AG04449 (cell line): Measurements from ENCODE around the gene TRIO.
"Not testable (repeated sequence)": the region's sequence is repeated elsewhere in the genome, so short reads cannot be mapped to it uniquely, and the experiment has no call there.

Source experiments
- CTCF ChIA-PET: fragments of 350-600 bp; formaldehyde crosslinking; extraction: SDS; loops from one replicate; lab custom pipeline; 2021; ENCODE audit warnings: antibody characterized with exemption; lab: Yijun Ruan, JAX
- POLR2A ChIA-PET: fragments of 400-600, 350-600 bp; formaldehyde crosslinking; extraction: SDS; loops from one replicate; lab custom pipeline; 2020; ENCODE audit warnings: antibody characterized with exemption, inconsistent platforms; lab: Yijun Ruan, JAX
- DNase-seq: peaks from one replicate; pipeline ENCODE4 v3.0.0-alpha.2; 2010; ENCODE audit warnings: low read depth, low spot score
- H3K4me3 ChIP-seq: 2 replicates; pipeline ENCODE4 v1.5.1; 2011; ENCODE audit warnings: low read depth, mild to moderate bottlenecking, control low read depth, low read length
- TF ChIP-seq, protein P1 (sequence below): IDR thresholded peaks from one replicate; pipeline ENCODE4 v1.5.1; 2011; ENCODE audit warnings: mild to moderate bottlenecking, moderate library complexity, low read length, control low read depth, inconsistent platforms; ENCODE audit not compliant: insufficient read depth; ENCODE audit errors: missing control alignments

TRIO gene

DNA sequence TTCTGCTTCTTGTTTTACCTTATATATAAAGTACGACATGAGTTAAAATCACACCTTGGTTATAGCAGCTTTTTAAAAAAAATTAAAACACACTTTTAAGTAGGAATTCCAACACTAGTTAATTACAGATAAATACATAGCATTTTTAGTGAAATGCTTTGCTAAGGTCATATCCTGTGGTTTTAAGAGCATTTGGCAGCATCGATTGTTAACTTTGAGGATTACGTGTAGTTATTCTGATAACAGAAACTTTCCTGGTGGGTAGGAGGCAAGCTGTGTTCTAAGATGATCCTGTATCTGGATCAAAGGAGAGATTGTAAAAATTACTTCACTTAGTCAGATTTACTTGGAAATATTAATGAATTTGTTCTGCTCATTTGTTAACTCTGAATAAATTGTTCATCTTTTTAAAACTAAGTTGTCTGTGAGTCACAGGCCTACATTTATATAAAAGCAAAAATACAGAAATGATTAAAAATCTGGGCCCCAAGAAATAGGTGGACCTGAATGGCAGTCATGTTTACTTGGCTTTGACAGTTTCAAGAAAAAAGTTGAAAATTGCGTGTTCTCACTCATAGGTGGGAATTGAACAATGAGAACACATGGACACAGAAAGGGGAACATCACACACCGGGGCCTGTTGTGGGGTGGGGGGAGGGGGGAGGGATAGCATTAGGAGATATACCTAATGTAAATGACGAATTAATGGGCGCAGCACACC, 58.3 kb downstream of the TRIO start:
- no peak for DNase-seq
- POLR2A ChIA-PET: interaction anchor here (0.8 to 1.1 kb wide), 2 partner anchors 11 to 64 kb away, joined by 3 to 4 read pairs; no protein-coding TSS in a partner anchor
- TF ChIP-seq, protein P1, sequence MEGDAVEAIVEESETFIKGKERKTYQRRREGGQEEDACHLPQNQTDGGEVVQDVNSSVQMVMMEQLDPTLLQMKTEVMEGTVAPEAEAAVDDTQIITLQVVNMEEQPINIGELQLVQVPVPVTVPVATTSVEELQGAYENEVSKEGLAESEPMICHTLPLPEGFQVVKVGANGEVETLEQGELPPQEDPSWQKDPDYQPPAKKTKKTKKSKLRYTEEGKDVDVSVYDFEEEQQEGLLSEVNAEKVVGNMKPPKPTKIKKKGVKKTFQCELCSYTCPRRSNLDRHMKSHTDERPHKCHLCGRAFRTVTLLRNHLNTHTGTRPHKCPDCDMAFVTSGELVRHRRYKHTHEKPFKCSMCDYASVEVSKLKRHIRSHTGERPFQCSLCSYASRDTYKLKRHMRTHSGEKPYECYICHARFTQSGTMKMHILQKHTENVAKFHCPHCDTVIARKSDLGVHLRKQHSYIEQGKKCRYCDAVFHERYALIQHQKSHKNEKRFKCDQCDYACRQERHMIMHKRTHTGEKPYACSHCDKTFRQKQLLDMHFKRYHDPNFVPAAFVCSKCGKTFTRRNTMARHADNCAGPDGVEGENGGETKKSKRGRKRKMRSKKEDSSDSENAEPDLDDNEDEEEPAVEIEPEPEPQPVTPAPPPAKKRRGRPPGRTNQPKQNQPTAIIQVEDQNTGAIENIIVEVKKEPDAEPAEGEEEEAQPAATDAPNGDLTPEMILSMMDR: no peak
- H3K4me3 ChIP-seq: no peak overlapping the region
- CTCF ChIA-PET: interaction anchor here (1.0 to 1.1 kb wide), 2 partner anchors 16 to 41 kb away, joined by 3 read pairs; no protein-coding TSS in a partner anchor

DNA sequence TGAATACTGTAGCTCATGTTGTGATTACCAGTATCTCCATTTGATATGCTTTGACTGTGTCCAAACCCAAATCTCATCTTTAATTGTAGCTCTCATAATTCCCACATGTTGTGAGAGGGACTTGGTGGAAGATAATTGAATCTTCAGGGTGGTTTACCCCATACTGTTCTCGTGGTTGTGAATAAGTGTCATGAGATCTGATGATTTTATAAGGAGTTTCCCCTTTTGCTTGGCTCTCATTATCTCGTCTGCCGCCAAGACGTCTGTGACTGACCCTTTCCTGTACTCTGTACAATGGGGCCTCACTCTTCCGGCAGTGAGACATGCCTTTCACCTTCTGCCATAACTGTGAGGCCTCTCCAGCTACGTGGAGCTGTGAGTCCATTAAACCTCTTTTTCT, 59.3 kb downstream of the TRIO start:
- DNase-seq: no peak
- no peak overlapping the region for H3K4me3 ChIP-seq
- CTCF ChIA-PET: interaction anchor here (1.0 to 1.2 kb wide), 4 partner anchors 11 to 85 kb away, joined by 3 read pairs; no protein-coding TSS in a partner anchor
- POLR2A ChIA-PET: interaction anchor here (0.7 to 1.1 kb wide), 4 partner anchors 12 to 63 kb away, joined by 3 to 4 read pairs (median 3); no protein-coding TSS in a partner anchor
- TF ChIP-seq, protein P1: no peak

DNA sequence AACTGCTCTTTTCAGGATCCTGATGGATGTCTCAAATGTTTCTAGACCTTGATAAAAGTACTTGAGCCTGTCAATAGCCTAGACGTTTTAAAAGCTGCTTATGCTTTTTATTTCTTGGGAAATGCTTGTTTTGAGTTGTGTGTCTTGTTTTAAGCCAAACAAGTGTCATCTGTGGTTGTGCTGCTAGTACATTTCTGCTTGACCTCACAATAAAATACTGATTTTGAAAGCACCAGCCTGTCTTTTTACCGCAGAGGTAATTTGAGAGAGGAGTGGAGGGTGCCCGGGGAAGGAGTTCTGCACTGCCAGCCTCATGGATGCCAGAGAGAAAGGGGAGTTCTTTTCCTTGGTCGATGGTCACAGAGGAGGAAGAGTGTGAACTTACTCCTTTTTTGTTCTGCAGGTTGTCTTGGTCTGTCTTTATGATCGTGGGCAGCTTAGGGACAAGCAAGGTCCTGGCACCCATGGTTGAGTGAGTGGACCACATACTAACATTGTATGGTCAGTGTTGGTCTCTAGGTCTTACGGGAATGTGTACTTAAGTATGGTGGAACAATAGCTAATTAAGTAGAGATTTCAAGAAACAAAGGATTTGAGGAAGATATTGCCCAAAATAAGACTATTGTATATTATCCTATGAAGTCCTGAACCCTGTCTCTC, 61.0 kb downstream of the TRIO start:
- ChIA-PET POLR2A (interaction anchor here (1.1 to 1.2 kb wide), 2 partner anchors 15 to 59 kb away, joined by 5 read pairs; no protein-coding TSS in a partner anchor), CTCF (interaction anchor here (1.2 to 1.8 kb wide), 5 partner anchors 9 to 227 kb away, joined by 3 to 5 read pairs (median 4); no protein-coding TSS in a partner anchor)
- no peak overlapping the region for H3K4me3 ChIP-seq
- DNase-seq: no peak
- TF ChIP-seq, protein P1: no peak

DNA sequence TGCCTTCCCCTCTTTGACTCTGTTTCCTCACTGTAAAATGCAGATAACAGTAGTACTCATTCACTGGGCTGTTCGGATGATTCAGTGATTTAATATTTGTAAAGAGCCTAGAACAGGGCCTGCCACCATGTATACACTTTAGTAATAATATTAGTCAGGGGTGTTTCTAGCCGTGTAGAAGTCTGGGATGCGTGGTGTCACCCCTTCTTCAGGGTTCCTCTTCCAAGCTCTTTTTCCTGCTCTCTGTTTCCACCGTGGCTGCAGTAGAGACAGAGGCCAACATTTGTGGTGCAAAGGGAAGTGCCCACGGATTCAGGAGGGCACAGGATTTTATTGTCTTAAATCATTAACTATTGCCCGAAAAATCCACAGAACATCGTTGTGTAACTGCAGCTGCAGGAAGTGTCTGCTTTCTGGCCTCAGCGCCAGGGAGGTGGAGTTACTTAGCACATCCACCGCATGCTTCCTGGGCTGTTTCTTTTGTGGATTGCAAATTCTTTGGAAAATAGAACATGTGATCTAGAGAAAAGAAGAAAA, 61.7 kb downstream of the TRIO start:
- ChIA-PET CTCF (interaction anchor here (1.2 to 1.8 kb wide), 6 partner anchors 10 to 228 kb away, joined by 3 to 5 read pairs (median 4); no protein-coding TSS in a partner anchor), POLR2A (interaction anchor here (0.6 to 1.2 kb wide), 4 partner anchors 16 to 62 kb away, joined by 3 to 5 read pairs (median 5); partner anchors contain the start of gene TRIO)
- no peak for DNase-seq
- TF ChIP-seq, protein P1: no peak
- H3K4me3 ChIP-seq: peak overlapping the region; percentile 24

DNA sequence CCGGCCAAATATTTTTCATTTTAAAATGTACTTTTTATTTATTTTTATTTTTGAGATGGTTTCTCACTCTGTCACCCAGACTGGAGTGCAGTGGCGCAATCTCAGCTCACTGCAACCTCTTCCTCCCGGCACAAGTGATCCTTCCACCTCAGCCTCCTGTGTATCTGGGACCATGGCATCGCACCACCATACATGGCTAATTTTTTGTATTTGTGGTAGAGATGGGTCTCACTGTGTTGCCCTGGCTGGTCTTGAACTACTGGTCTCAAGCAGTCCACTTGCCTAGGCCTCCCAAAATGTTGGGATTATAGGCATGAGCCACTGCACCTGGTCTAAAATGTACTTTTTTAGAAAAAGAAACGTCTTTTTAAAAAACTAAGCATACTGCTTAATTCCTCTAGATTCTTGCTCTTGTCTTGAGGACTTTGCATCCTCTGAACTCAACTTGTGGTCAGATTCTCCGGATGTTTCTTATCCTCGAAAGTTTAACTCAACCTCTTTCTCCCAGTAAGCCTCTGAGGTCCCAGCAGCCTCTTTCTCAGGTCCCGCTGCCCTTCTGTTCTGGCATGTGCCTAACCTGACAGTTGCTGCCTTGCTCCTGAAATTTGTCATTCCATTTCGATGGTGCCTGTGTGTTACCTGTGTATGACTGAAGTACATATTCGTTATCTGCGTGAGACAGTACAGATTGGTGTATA, 63.0 kb downstream of the TRIO start:
- H3K4me3 ChIP-seq: no peak overlapping the region
- TF ChIP-seq, protein P1: no peak
- no peak for DNase-seq
- CTCF ChIA-PET: interaction anchor here (1.1 to 1.8 kb wide), 3 partner anchors 50 to 143 kb away, joined by 3 to 5 read pairs (median 5); no protein-coding TSS in a partner anchor
- POLR2A ChIA-PET: no interaction called here

DNA sequence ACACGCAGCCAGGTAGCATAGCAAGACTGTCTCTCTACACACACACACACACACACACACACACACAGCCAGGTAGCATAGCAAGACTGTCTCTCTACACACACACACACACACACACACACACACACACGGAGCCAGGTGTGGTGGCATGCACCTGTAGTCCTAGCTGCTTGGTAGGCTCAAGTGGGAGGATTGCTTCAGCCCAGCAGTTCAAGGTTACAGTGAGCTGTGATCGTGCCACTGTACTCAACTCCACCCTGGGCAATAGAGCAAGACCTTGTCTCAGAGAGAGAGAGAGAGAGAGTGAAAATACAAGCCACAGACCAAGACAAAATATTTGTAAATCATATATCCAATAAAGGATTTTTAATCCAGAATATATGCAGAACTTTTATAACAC, 64.3 kb downstream of the TRIO start:
- POLR2A ChIA-PET: interaction anchor here (0.7 kb wide), 1 partner anchor 177 kb away, joined by 3 read pairs; no protein-coding TSS in a partner anchor
- CTCF ChIA-PET, H3K4me3 ChIP-seq, DNase-seq: not testable (repeated sequence)
